HG02763 (cell line): ENCODE measurements around the gene HDGFL1.

Source experiments
- ATAC-seq: cut with Tn5 transposase; IDR thresholded peaks from one replicate; pipeline ENCODE4 v1.9.1; 2021; ENCODE audit warnings: mild to moderate bottlenecking, moderate library complexity; ENCODE audit not compliant: unreplicated experiment

HDGFL1 gene

GRCh38 chr6:22569281-22570184, at the start of gene HDGFL1:
TSS of gene HDGFL1 (plus strand) at chr6:22569566. CDS start at chr6:22569576, 10 bp downstream.
- no peak for ATAC-seq

- ATAC-seq, result no peak
Measured at GRCh38 chr6:22521035-22521434, 48.3 kb upstream of the HDGFL1 start.

GRCh38 chr6:22526736-22527135, 42.6 kb upstream of the HDGFL1 start:
- no peak for ATAC-seq

GRCh38 chr6:22529866-22530265, 39.5 kb upstream of the HDGFL1 start:
- ATAC-seq, result no peak

- no peak for ATAC-seq
Measured at GRCh38 chr6:22530506-22530905, 38.9 kb upstream of the HDGFL1 start.

- no peak for ATAC-seq
Measured at GRCh38 chr6:22536122-22536521, 33.2 kb upstream of the HDGFL1 start.

- ATAC-seq, result no peak
Measured at GRCh38 chr6:22544476-22544875, 24.9 kb upstream of the HDGFL1 start.

GRCh38 chr6:22545051-22545450, 24.3 kb upstream of the HDGFL1 start:
- ATAC-seq, result no peak

GRCh38 chr6:22546236-22546635, 23.1 kb upstream of the HDGFL1 start:
- no peak for ATAC-seq

- no peak for ATAC-seq
Measured at GRCh38 chr6:22550971-22551670, 18.2 kb upstream of the HDGFL1 start.

GRCh38 chr6:22556266-22556665, 13.1 kb upstream of the HDGFL1 start:
- ATAC-seq, result no peak

- no peak for ATAC-seq
Measured at GRCh38 chr6:22557007-22557406, 12.4 kb upstream of the HDGFL1 start.

- ATAC-seq, result no peak
Measured at GRCh38 chr6:22558288-22558882, 11.0 kb upstream of the HDGFL1 start.

- no peak for ATAC-seq
Measured at GRCh38 chr6:22568854-22569253, 512 bp upstream of the HDGFL1 start.

- no peak for ATAC-seq
Measured at GRCh38 chr6:22570185-22570551, 802 bp downstream of the HDGFL1 start.

GRCh38 chr6:22575190-22575589, 5.8 kb downstream of the HDGFL1 start:
- ATAC-seq, result no peak

GRCh38 chr6:22579439-22579838, 10.1 kb downstream of the HDGFL1 start:
- ATAC-seq, result no peak

- ATAC-seq, result no peak
Measured at GRCh38 chr6:22580337-22580736, 11.0 kb downstream of the HDGFL1 start.

- ATAC-seq, result no peak
Measured at GRCh38 chr6:22582417-22583205, 13.2 kb downstream of the HDGFL1 start.

- ATAC-seq, result no peak
Measured at GRCh38 chr6:22583230-22583629, 13.9 kb downstream of the HDGFL1 start.

GRCh38 chr6:22583927-22584326, 14.6 kb downstream of the HDGFL1 start:
- ATAC-seq, result no peak
